Panc1 (cell line): Measurements from ENCODE around the gene PSMD1. TPM values are rescaled to one million over a fixed set of nuclear protein-coding genes. Genes with fewer than 3 reads are reported as not detected.
A peak's percentile ranks its signal among the peaks of the same experiment; 100 is the strongest.

ENCODE experiments used
- ATAC-seq: fragments of 200-7000 bp; cut with Tn5 transposase; 2 replicates; pipeline ENCODE4 v1.9.1; 2020; ENCODE audit warnings: mild to moderate bottlenecking, moderate library complexity
- BruUV-seq: library from RNA; stranded (reverse); fragments of 400-500 nt; replicated peaks from 2 replicates; lab custom pipeline; 2021; lab: Mats Ljungman, UMichigan
- CTCF ChIA-PET: fragments of 300-600 bp; sonication (Branson Sonifier 250); formaldehyde crosslinking; loops from one replicate; lab custom pipeline; 2022; ENCODE audit warnings: antibody characterized with exemption; lab: Charles Lee
- POLR2A ChIA-PET: fragments of 300-600 bp; sonication (Branson Sonifier 250); formaldehyde crosslinking; loops from one replicate; lab custom pipeline; 2022; ENCODE audit warnings: antibody characterized with exemption; lab: Charles Lee
- DNase-seq: peaks from one replicate; pipeline ENCODE4 v3.0.0-alpha.2; 2010; ENCODE audit warnings: low read depth, low spot score
- H3K27ac ChIP-seq: 2 replicates; pipeline ENCODE4 v1.5.1; 2011; ENCODE audit warnings: mild to moderate bottlenecking, low read length, inconsistent platforms
- H3K27me3 ChIP-seq: fragments of 200-500 bp; sonication (Bioruptor generic); 2 replicates; pipeline ENCODE4 v1.6.0; 2014; ENCODE audit warnings: low read length, inconsistent platforms; ENCODE audit not compliant: control insufficient read depth, insufficient read depth
- H3K36me3 ChIP-seq: fragments of 200-500 bp; sonication (Bioruptor generic); 2 replicates; pipeline ENCODE4 v1.5.1; 2014; ENCODE audit warnings: inconsistent platforms, mild to moderate bottlenecking, low read length, moderate library complexity; ENCODE audit not compliant: control insufficient read depth, insufficient read depth
- H3K4me1 ChIP-seq: 2 replicates; pipeline ENCODE4 v1.5.1; 2011; ENCODE audit warnings: inconsistent platforms, mild to moderate bottlenecking, low read length, moderate library complexity; ENCODE audit not compliant: control insufficient read depth, insufficient read depth
- H3K4me3 ChIP-seq, 2 experiments: 2 replicates each; pipeline ENCODE4 v1.5.1; 2011 to 2012; ENCODE audit warnings: low read depth in 2 of 2, low read length in 2 of 2, mild to moderate bottlenecking in 2 of 2, inconsistent platforms in 1 of 2, moderate library complexity in 1 of 2
- H3K9me3 ChIP-seq: fragments of 200-500 bp; sonication (Bioruptor generic); 2 replicates; pipeline ENCODE4 v1.5.1; 2014; ENCODE audit warnings: low read depth, mild to moderate bottlenecking, inconsistent platforms, low read length, moderate library complexity; ENCODE audit not compliant: control insufficient read depth, insufficient read depth
- POLR2AphosphoS5 ChIP-seq: IDR thresholded peaks from 2 replicates; pipeline ENCODE4 v1.6.1; 2012; ENCODE audit warnings: mild to moderate bottlenecking, low read depth, low read length, moderate library complexity
- SIN3A ChIP-seq: IDR thresholded peaks from 2 replicates; pipeline ENCODE4 v1.6.1; 2012; ENCODE audit warnings: low read depth, mild to moderate bottlenecking, low read length, moderate library complexity, borderline replicate concordance; ENCODE audit not compliant: insufficient read depth
- TCF7L2 ChIP-seq: IDR thresholded peaks from 2 replicates; pipeline ENCODE4 v1.6.1; 2011; ENCODE audit warnings: mild to moderate bottlenecking, low read depth, low read length, inconsistent platforms
- in situ Hi-C: cut with HindIII; loops from 2 replicates; pipeline ENCODE4 v1.10.0; 2016; ENCODE audit warnings: low sequenced_read_pairs, low pct_unique_long_range_greater_than_20kb
- intact Hi-C: fragments of 100-400 bp; cut with micrococcal nuclease; formaldehyde crosslinking; loops from one replicate; pipeline ENCODE4 v1.10.0; 2022; ENCODE audit not compliant: unreplicated experiment
- total RNA-seq: library from RNA; stranded (reverse); gene quantifications from one replicate; pipeline ENCODE4 v1.2.1, GENCODE V29; 2021; ENCODE audit not compliant: unreplicated experiment
- TF ChIP-seq, protein P1 (sequence below), 2 experiments: IDR thresholded peaks; 2 replicates each; pipeline ENCODE4 v1.6.1; 2011 to 2012; ENCODE audit warnings: low read depth in 2 of 2, control low read depth in 1 of 2, low read length in 1 of 2, mild to moderate bottlenecking in 1 of 2, moderate library complexity in 1 of 2; ENCODE audit not compliant: insufficient read depth in 1 of 2
- TF ChIP-seq, protein P2 (sequence below): fragments of 450-650 bp; IDR thresholded peaks from 2 replicates; pipeline ENCODE4 v1.5.1; 2017; ENCODE audit warnings: mild to moderate bottlenecking

Gene PSMD1
- total RNA-seq, 1 experiment from 2014 or later = 146 TPM

DNA sequence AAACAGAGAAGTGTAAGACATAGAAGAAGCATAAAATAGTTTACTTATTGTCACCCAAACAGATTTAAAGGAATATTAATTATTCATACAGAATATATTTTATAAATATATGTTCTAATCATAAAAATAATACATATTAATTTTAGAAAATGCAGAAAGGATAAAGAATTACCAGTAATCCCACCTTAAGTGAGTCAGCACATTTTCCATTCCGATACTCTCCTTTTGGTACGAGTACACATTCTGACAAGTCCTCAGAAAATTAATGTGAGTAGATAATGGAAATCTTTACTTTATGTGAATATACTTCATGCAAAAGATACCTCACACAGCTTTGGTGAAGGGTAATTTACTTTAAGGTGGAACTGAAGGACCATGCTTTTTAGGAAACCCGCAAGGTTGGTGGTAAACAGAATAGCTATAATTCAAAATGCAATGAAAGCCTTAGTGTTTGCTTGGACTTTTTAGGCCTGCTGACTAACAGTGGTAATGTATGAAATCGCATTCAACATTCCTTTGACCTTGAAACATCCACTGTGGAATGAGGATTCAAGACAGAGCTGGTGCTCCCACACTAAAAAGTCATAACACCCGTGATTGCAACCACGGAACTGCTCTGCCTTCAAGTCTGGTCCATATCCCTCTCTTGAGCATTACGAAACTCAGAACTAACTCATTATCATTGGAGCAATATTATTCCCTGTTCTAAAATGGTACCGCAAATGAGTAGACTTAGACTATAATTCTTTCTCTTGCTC is 96.3 kb downstream of the PSMD1 start:
- H3K27me3 ChIP-seq = no peaks in the 10 kb centered on the region
- no peaks in the 10 kb centered on the region for H3K9me3 ChIP-seq
- intact Hi-C loops = no loop called here
- H3K4me3 ChIP-seq = no peak overlapping the region
- H3K27ac ChIP-seq = no peak overlapping the region
- H3K4me1 ChIP-seq = no peaks in the 10 kb centered on the region
- DNase-seq (no peak), ATAC-seq (0 out of 2 replicates have a peak, but pooled peaks have one; percentile 38)
- BruUV-seq = no TSS peak
- peaks cover 40% of the 10 kb centered on the region for H3K36me3 ChIP-seq
- TF ChIP-seq, protein P1, sequence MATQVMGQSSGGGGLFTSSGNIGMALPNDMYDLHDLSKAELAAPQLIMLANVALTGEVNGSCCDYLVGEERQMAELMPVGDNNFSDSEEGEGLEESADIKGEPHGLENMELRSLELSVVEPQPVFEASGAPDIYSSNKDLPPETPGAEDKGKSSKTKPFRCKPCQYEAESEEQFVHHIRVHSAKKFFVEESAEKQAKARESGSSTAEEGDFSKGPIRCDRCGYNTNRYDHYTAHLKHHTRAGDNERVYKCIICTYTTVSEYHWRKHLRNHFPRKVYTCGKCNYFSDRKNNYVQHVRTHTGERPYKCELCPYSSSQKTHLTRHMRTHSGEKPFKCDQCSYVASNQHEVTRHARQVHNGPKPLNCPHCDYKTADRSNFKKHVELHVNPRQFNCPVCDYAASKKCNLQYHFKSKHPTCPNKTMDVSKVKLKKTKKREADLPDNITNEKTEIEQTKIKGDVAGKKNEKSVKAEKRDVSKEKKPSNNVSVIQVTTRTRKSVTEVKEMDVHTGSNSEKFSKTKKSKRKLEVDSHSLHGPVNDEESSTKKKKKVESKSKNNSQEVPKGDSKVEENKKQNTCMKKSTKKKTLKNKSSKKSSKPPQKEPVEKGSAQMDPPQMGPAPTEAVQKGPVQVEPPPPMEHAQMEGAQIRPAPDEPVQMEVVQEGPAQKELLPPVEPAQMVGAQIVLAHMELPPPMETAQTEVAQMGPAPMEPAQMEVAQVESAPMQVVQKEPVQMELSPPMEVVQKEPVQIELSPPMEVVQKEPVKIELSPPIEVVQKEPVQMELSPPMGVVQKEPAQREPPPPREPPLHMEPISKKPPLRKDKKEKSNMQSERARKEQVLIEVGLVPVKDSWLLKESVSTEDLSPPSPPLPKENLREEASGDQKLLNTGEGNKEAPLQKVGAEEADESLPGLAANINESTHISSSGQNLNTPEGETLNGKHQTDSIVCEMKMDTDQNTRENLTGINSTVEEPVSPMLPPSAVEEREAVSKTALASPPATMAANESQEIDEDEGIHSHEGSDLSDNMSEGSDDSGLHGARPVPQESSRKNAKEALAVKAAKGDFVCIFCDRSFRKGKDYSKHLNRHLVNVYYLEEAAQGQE (IDR thresholded peaks at IDR 0.05; ENCODE audit: insufficient read depth in 1 of 2, low read depth in 2 of 2, low read length in 1 of 2) = no peak
- TF ChIP-seq SIN3A = no peak
- TF ChIP-seq TCF7L2 = no peak
- no peak for TF ChIP-seq POLR2AphosphoS5
- TF ChIP-seq, protein P2, sequence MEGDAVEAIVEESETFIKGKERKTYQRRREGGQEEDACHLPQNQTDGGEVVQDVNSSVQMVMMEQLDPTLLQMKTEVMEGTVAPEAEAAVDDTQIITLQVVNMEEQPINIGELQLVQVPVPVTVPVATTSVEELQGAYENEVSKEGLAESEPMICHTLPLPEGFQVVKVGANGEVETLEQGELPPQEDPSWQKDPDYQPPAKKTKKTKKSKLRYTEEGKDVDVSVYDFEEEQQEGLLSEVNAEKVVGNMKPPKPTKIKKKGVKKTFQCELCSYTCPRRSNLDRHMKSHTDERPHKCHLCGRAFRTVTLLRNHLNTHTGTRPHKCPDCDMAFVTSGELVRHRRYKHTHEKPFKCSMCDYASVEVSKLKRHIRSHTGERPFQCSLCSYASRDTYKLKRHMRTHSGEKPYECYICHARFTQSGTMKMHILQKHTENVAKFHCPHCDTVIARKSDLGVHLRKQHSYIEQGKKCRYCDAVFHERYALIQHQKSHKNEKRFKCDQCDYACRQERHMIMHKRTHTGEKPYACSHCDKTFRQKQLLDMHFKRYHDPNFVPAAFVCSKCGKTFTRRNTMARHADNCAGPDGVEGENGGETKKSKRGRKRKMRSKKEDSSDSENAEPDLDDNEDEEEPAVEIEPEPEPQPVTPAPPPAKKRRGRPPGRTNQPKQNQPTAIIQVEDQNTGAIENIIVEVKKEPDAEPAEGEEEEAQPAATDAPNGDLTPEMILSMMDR = no peak
- ChIA-PET CTCF (no interaction called here), POLR2A (interaction anchor here (0.6 kb wide), 1 partner anchor 372 kb away, joined by 3 read pairs; no protein-coding TSS in a partner anchor)
- in situ Hi-C loops = no loop called here

DNA sequence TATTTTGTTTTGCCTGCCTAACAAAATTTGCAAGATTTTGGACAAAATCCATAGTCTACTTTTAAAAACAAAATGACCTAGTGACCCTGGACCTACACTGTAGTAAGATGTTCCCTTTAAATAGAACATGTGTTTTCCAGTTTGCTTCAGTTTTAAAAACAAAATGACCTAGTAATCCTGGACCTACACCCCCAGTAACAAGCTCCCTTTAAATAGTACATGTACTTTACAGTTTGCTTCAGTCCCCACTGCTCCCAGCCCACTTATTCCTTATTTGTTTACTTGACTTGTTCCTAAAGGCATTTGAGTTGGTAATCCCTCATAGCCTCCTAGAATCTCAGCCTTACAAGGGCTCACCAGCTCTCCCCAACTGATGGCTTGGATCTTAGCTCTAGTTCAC is 102.6 kb downstream of the PSMD1 start:
- ChIA-PET CTCF (no interaction called here), POLR2A (no interaction called here)
- Histone ChIP-seq H3K27ac (no peak overlapping the region), H3K4me1 (peaks cover 12% of the 10 kb centered on the region), H3K4me3 (no peak overlapping the region), H3K9me3 (no peaks in the 10 kb centered on the region), H3K27me3 (no peaks in the 10 kb centered on the region), H3K36me3 (peaks cover 50% of the 10 kb centered on the region)
- BruUV-seq = no TSS peak
- ATAC-seq (no peak), DNase-seq (no peak)
- TF ChIP-seq, protein P2 = no peak
- TF ChIP-seq, protein P1 (IDR thresholded peaks at IDR 0.05; ENCODE audit: insufficient read depth in 1 of 2, low read depth in 2 of 2, low read length in 1 of 2) = no peak
- TF ChIP-seq POLR2AphosphoS5 (no peak), TCF7L2 (no peak), SIN3A (no peak)
- intact Hi-C loops (no loop called here), in situ Hi-C loops (no loop called here)
